Sigmoid colon (tissue), 7 donors: ENCODE measurements around the gene PLPP1. TPM values are rescaled to one million over a fixed set of nuclear protein-coding genes. Genes with fewer than 3 reads are reported as not detected.

Experiments
- DNase-seq: peaks from one replicate; pipeline ENCODE4 v3.0.0-alpha.2; 2019
- H3K27ac ChIP-seq, 4 donors: fragments of 200-600 bp; sonication (generic); one replicate each; pipeline ENCODE4 v1.5.1; 2016 to 2019; ENCODE audit warnings: mild to moderate bottlenecking in 1 of 4
- H3K27me3 ChIP-seq, 3 donors: fragments of 200-600 bp; sonication (generic); one replicate each; pipeline ENCODE4 v1.5.1; 2019; ENCODE audit warnings: mild to moderate bottlenecking in 1 of 3
- H3K36me3 ChIP-seq, 4 donors: fragments of 200-600 bp; sonication (generic); one replicate each; pipeline ENCODE4 v1.5.1; 2016 to 2019
- H3K4me1 ChIP-seq, 4 donors: fragments of 200-600 bp; sonication (generic); one replicate each; pipeline ENCODE4 v1.5.1; 2017 to 2019
- H3K4me3 ChIP-seq, 4 donors: fragments of 200-600 bp; sonication (generic); one replicate each; pipeline ENCODE4 v1.5.1; 2017 to 2019; ENCODE audit warnings: mild to moderate bottlenecking in 2 of 4, moderate library complexity in 1 of 4
- H3K9me3 ChIP-seq, 4 donors: fragments of 200-600 bp in 3 of 4; sonication (generic) in 3 of 4; one replicate each; pipeline versions ENCODE4 v1.5.1 to v1.6.1; 2013 to 2019
- CTCF ChIP-seq, 4 experiments: fragments of 450-650 bp in 3 of 4; fragments of 200-600 bp in 1 of 4; IDR thresholded peaks; one replicate each; pipeline ENCODE4 v1.5.1; 2016 to 2019; ENCODE audit warnings: antibody characterized with exemption in 4 of 4, mild to moderate bottlenecking in 3 of 4, moderate library complexity in 2 of 4
- EP300 ChIP-seq, 4 donors: sonication (generic); formaldehyde crosslinking; IDR thresholded peaks; one replicate each; pipeline ENCODE4 v1.6.1; 2017; ENCODE audit warnings: antibody characterized with exemption in 4 of 4
- POLR2A ChIP-seq, 2 donors: fragments of 450-650 bp; IDR thresholded peaks; one replicate each; pipeline ENCODE4 v1.6.1; 2016; ENCODE audit warnings: antibody characterized with exemption in 2 of 2, mild to moderate bottlenecking in 2 of 2, moderate library complexity in 2 of 2
- POLR2AphosphoS5 ChIP-seq, 4 donors: sonication (generic); formaldehyde crosslinking; IDR thresholded peaks; one replicate each; pipeline ENCODE4 v1.6.1; 2017; ENCODE audit warnings: antibody characterized with exemption in 4 of 4
- WGBS, 2 donors: extraction: QIAGEN DNeasy Blood & Tissue Kit; methylation state at CpG; one replicate each; pipeline ENCODE4 v1.1.7; 2013; 5-methylcytosine and 5-hydroxymethylcytosine counted together
- intact Hi-C: fragments of 100-400 bp; cut with DNase I; formaldehyde crosslinking; loops from one replicate; pipeline ENCODE4 v1.15.1; 2023
- polyA plus RNA-seq, 3 donors: library from polyadenylated mRNA; stranded (reverse); fragments of 200-250 nt; gene quantifications; one replicate each; pipeline ENCODE4 v1.2.3, GENCODE V29; 2013
- total RNA-seq, 4 donors: library from RNA; depleted of rRNA; stranded (reverse); fragments of >200 nt; gene quantifications; one replicate each; pipeline ENCODE4 v1.1.0, GENCODE V29; 2016
- donor health status: healthy with polysubstance abuse.
- donor health status: Bipolar disorder and iron deficiency.
- donor health status: healthy.

PLPP1 gene
- total and polyA plus RNA-seq, 7 donors: 44.2 to 355 (median 264) TPM

GRCh38 chr5:55564721-55565120 is 30.0 kb upstream of the PLPP1 start:
- no peak for TF ChIP-seq EP300 (IDR thresholded peaks at IDR 0.05)
- no peak for TF ChIP-seq POLR2AphosphoS5 (IDR thresholded peaks at IDR 0.05)
- TF ChIP-seq POLR2A (IDR thresholded peaks at IDR 0.05): no peak
- no peak for TF ChIP-seq CTCF (IDR thresholded peaks at IDR 0.05)
- WGBS, 2 donors: 84 to 88% methylated on average over 3 of the region's 3 CpGs
- no peaks in the 10 kb centered on the region for H3K27me3 ChIP-seq
- H3K9me3 ChIP-seq: no peaks in the 10 kb centered on the region
- DNase-seq: no peak
- H3K36me3 ChIP-seq: no peaks in the 10 kb centered on the region
- H3K4me1 ChIP-seq: peaks cover 0 to 10% (median 7%) of the 10 kb centered on the region in 4 donors
- intact Hi-C loops: no loop called here
- H3K4me3 ChIP-seq: no peak overlapping the region
- H3K27ac ChIP-seq: no peak overlapping the region

DNA sequence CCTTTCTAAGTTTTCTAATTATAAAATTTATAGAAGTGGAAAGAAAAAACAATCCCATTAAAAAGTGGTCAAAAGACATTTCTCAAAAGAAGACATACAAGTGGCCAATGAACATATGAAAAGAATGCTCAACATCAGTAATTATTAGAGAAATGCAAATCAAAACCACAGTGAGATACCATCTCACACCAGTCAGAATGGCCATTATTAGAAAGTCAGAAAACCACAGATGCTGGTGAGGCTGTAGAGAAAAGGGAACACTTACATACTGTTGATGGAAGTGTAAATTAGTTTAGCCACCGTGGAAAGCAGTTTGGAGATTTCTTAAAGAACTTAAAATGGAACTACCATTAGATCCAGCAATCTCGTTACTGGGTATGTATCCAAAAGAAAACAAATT is 23.7 kb upstream of the PLPP1 start:
- Histone ChIP-seq H3K9me3 (no peaks in the 10 kb centered on the region), H3K36me3 (no peaks in the 10 kb centered on the region), H3K4me1 (peaks cover 0 to 10% (median 5%) of the 10 kb centered on the region in 4 donors), H3K27me3 (no peaks in the 10 kb centered on the region), H3K4me3 (no peak overlapping the region), H3K27ac (no peak overlapping the region)
- intact Hi-C loops: no loop called here
- TF ChIP-seq POLR2A (IDR thresholded peaks at IDR 0.05): no peak
- TF ChIP-seq EP300 (IDR thresholded peaks at IDR 0.05): no peak
- no peak for TF ChIP-seq POLR2AphosphoS5 (IDR thresholded peaks at IDR 0.05)
- no peak for TF ChIP-seq CTCF (IDR thresholded peaks at IDR 0.05)
- DNase-seq: no peak
- WGBS, 2 donors: 89 to 92% methylated on average over 2 of the region's 2 CpGs

DNA sequence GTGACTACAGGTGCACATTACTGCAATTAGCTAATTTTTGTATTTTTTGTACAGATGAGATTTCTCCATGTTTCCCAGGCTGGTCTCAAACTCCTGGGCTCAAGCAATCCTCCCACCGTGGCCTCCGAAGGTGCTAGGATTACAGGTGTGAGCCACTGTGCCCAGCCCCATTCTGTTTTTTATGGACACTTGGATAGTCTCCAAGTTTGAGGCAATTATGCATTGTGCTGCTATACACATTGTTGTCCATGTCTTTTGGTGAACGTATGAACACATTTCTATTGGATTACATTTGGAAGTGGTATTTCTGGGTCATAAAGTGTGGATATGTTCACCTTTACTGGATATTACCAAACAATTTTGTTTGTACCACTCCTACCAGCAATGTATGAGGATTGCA is 22.4 kb upstream of the PLPP1 start:
- no peak overlapping the region for H3K4me3 ChIP-seq
- TF ChIP-seq EP300 (IDR thresholded peaks at IDR 0.05): no peak
- no peak for TF ChIP-seq CTCF (IDR thresholded peaks at IDR 0.05)

GRCh38 chr5:55554585-55555202 is 19.9 kb upstream of the PLPP1 start:
- no peaks in the 10 kb centered on the region for H3K27me3 ChIP-seq
- H3K4me1 ChIP-seq: peaks cover 0 to 10% (median 5%) of the 10 kb centered on the region in 4 donors
- H3K4me3 ChIP-seq: no peak overlapping the region
- DNase-seq: no peak
- H3K9me3 ChIP-seq: no peaks in the 10 kb centered on the region
- 91 to 94% methylated on average over 2 of the region's 2 CpGs for WGBS, 2 donors
- intact Hi-C loops: no loop called here
- no peaks in the 10 kb centered on the region for H3K36me3 ChIP-seq
- H3K27ac ChIP-seq: no peak overlapping the region
- TF ChIP-seq POLR2A (IDR thresholded peaks at IDR 0.05): no peak
- no peak for TF ChIP-seq POLR2AphosphoS5 (IDR thresholded peaks at IDR 0.05)
- TF ChIP-seq CTCF (IDR thresholded peaks at IDR 0.05): no peak
- TF ChIP-seq EP300 (IDR thresholded peaks at IDR 0.05): no peak

More for the DNA sequence above, 22.4 kb upstream of the PLPP1 start:
- H3K36me3 ChIP-seq: no peaks in the 10 kb centered on the region
- intact Hi-C loops: no loop called here
- no peak for DNase-seq
- no peaks in the 10 kb centered on the region for H3K27me3 ChIP-seq
- no peak overlapping the region for H3K27ac ChIP-seq
- peaks cover 0 to 10% (median 5%) of the 10 kb centered on the region in 4 donors for H3K4me1 ChIP-seq
- 22 to 70% methylated on average over 3 of the region's 3 CpGs for WGBS, 2 donors
- H3K9me3 ChIP-seq: no peaks in the 10 kb centered on the region

GRCh38 chr5:55551904-55552303 is 17.1 kb upstream of the PLPP1 start:
- Histone ChIP-seq H3K9me3 (no peaks in the 10 kb centered on the region), H3K4me1 (peaks cover 0 to 10% (median 5%) of the 10 kb centered on the region in 4 donors), H3K27ac (no peak overlapping the region), H3K36me3 (no peaks in the 10 kb centered on the region), H3K4me3 (no peak overlapping the region), H3K27me3 (no peaks in the 10 kb centered on the region)
- no peak for TF ChIP-seq CTCF (IDR thresholded peaks at IDR 0.05)
- no peak for TF ChIP-seq EP300 (IDR thresholded peaks at IDR 0.05)
- TF ChIP-seq POLR2AphosphoS5 (IDR thresholded peaks at IDR 0.05): no peak
- no peak for TF ChIP-seq POLR2A (IDR thresholded peaks at IDR 0.05)
- 92 to 96% methylated on average over 10 of the region's 10 CpGs for WGBS, 2 donors
- no peak for DNase-seq
- intact Hi-C loops: no loop called here
